ENCODE data around the gene TP53.

TP53 gene

DNA sequence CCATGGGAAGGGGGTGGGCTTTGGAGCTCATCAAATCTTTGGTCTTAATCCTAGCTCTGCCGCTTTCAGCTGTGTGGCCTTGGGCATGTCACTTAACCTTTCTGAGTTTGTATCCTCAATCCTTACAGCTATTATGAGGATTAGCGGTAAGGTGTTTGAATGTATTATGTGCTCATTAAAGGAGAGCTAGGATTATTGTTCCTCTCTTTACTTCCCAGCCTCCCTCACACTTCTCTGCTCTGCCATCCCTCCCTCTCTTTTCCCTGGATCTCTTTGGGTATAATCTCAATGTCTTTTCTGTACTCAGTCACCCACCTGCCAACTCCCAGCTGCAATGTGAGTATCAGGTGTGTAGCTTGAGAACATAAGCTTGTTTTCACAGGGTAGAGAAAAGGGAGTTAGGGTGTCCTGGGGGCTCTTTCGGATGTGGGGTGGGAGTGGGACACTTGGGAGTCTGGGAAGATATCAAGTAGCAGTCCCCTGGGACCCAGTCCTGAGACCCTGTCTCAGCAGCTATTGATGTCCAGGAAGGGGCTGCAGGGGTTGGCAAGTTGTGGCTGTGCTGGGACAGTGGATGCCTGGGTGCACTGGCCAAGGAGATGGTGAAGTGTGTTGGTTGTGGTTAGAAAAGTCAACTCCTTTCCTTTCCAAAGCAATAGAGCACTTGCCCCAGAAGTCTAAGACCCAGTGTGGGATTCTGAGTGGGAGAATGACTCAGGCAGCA is 19.5 kb upstream of the TP53 start:
- no peak for DNase-seq

DNA sequence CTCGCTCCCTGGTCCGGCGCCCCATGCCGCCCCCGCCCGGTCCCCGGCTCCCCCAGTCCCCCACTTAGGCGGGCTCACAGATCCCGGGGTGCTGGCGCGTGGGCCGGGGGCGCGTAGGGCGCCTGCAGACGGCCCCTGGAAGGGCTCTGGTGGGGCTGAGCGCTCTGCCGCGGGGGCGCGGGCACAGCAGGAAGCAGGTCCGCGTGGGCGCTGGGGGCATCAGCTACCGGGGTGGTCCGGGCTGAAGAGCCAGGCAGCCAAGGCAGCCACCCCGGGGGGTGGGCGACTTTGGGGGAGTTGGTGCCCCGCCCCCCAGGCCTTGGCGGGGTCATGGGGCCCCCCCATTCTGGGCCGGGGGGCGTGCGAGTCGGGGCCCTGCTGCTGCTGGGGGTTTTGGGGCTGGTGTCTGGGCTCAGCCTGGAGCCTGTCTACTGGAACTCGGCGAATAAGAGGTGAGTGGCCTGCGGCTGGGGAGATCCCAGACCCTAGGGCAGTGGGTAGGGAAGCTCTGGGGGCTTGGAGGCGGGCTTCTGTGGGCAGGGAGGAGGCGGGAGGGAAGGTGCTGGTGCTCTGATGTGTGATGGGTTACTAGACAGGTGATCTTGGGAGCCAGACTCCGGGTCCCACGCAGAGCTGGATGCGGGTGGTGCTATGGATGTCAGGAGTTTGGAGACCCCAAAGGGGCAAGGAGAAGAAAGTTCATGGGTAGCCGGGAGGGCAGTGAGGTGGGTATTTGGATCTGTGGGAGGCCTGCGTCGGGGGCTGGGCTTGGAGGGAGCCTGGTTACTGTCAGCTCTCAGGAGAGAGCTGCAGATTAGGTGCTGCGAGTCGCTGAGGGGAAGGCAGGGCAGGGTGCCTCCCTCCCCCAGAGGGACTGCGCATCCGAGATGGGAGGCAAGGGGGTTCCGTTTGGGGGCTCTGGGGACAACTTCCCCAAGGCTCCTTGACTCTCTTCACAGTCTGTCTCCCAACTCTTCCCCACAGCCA is 18.3 kb upstream of the TP53 start:
- no peak for DNase-seq

GRCh38 chr17:7704601-7705268 is 17.4 kb upstream of the TP53 start, which contains the start of gene EFNB3:
Gene EFNB3 (plus strand): TSS chr17:7705202. CDS start chr17:7705599, 397 bp downstream.
- DNase-seq: peak; percentile 25

DNA sequence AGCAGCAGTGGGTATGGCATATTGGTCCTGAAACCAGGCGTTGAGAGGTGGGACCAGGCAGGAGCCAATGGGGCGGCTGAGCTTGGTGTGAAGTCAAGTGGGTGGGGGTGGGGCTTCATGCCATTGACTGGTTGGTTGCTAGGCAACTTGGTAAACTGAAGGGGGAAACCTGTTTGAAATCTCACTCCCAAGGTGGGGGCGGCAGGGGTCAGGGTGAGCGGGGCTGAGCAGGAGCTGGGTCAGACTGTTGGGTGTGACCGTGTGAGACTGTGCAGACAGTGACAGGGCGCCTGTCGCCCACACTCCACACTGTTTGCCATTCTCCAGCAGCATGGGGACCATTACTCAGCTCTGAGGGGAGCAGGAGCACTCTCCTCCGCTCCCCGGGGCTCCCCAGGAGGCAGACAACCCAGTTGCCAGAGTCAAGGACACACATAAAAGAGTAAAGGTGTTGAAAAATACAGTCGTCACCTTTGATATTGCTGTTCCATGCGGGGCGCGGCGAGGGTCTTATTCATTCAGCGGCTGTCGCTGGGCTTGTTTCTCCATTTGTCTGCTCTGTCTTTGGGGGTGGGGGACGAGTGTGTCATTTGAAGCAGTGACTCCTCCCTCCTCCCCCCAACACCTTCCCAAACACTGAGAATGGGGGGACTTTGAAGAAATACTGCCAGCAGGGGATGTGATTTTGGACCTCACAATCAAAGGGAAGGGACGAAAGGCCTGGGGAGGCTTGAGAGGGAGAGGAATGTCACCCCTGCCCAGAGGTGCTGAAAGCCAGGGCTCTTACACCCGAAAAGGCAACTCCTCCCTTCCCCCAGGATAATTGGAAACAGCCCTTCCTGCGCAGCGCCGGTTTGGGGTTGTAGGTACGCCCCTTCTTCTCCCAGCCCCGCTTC is 16.5 kb upstream of the TP53 start:
- DNase-seq: peak; percentile 53

DNA sequence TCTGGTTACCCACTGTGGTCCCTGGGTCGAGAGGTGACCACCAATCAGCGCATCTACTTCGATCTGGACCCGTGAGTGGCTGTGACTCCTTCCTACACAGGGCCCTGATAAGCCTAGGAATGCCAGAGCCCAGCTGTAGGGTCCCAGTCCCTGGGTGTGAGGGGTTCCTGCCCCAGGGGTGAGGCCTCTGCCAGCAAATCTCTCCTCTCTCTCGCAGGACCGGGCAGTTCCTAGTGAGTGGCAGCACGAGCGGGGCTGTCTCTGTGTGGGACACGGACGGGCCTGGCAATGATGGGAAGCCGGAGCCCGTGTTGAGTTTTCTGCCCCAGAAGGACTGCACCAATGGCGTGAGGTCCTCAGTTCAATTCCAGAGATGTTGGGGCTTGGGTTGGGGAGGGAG is 15.5 kb upstream of the TP53 start:
- DNase-seq: no peak

DNA sequence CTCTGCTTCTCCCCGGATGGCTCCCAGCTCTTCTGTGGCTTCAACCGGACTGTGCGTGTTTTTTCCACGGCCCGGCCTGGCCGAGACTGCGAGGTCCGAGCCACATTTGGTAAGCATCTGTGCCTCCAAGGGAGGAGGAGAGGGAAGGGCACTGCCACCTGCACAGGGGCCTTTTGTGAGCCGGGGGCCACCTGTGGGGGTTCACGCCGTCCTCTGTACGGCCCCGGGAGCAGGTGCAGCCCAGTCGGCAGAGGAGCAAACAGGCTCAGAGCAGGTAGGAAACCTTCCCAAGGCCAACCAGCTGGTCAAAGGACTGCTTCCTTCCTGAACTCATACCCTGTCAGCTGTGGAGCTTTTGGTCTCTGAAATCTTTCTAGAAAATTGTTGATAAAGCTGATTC is 14.4 kb upstream of the TP53 start:
- no peak for DNase-seq

GRCh38 chr17:7700510-7700909 is 13.2 kb upstream of the TP53 start:
- DNase-seq: no peak

DNA sequence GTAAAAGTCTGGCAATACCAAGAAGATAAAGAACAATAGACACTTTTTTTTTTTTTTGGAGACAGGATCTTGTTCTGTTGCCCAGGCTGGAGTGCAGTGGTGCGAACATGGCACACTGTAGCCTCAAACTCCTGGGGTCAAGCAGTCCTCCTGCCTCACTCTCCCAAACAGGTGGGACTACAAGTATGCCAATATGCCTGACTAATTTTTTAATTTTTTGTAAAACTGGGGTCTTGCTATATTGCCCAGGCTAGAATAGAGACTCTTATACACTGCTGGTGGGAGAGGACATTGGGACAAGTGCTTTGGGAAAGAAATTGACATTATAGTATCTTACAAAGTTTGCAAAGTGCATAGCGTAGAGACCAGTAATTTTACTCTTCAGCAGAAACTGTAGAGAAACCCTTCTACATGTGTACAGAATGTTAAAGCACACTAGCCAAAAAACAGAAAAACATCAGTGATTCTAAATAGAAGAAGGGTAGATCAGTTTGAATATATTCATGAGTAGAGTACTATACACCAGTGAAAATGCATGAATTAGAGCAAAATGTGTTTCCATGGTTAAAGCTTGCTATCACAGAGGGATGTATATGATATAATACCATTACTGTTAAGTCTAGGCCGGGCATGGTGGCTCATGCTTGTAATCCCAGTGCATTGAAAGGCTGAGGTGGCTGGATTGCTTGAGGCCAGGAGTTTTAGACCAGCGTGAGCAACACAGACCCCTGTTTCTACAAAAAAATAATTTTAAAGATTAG is 10.7 kb upstream of the TP53 start:
- DNase-seq: no peak

GRCh38 chr17:7695586-7695985 is 8.3 kb upstream of the TP53 start:
- no peak for DNase-seq

GRCh38 chr17:7688808-7689316 is 1.6 kb upstream of the TP53 start:
- no peak for DNase-seq

DNA sequence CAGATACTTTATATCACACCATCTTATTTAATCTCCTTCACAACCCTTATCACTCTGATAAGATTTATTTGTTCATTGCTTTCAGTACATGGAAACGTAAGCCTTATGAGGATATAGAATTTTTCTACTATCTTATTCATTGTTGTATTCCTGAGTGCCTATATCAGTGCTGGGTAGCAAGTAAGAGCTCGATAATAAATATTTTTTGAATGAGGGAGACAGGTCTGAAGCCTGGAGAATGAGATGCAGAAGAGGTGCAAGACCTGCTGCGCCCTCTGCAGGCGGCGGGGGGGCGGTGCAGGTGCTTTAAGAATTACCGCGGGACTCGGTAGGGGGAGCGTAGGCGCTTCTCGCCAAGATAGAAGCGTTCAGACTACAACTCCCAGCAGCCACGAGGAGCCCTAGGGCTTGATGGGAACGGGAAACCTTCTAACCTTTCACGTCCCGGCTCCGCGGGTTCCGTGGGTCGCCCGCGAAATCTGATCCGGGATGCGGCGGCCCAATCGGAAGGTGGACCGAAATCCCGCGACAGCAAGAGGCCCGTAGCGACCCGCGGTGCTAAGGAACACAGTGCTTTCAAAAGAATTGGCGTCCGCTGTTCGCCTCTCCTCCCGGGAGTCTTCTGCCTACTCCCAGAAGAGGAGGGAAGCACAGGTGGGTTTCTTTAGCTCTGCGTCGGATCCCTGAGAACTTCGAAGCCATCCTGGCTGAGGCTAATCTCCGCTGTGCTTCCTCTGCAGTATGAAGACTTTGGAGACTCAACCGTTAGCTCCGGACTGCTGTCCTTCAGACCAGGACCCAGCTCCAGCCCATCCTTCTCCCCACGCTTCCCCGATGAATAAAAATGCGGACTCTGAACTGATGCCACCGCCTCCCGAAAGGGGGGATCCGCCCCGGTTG is 868 bp upstream of the TP53 start, which contains the start of gene WRAP53:
Gene WRAP53 (plus strand): TSS at position 570 of the 900 bp plus-strand sequence. CDS start 172 bp downstream, at position 742.
- peak; percentile 83 for DNase-seq

- peak; percentile 64 for DNase-seq
These were observed 843 bp downstream of the TP53 start for GRCh38 chr17:7686222-7687071.

- peak; percentile 80 for DNase-seq
These were observed 1.6 kb downstream of the TP53 start for GRCh38 chr17:7685533-7686221.

- DNase-seq: no peak
These were observed 2.3 kb downstream of the TP53 start for GRCh38 chr17:7684851-7685532.

DNA sequence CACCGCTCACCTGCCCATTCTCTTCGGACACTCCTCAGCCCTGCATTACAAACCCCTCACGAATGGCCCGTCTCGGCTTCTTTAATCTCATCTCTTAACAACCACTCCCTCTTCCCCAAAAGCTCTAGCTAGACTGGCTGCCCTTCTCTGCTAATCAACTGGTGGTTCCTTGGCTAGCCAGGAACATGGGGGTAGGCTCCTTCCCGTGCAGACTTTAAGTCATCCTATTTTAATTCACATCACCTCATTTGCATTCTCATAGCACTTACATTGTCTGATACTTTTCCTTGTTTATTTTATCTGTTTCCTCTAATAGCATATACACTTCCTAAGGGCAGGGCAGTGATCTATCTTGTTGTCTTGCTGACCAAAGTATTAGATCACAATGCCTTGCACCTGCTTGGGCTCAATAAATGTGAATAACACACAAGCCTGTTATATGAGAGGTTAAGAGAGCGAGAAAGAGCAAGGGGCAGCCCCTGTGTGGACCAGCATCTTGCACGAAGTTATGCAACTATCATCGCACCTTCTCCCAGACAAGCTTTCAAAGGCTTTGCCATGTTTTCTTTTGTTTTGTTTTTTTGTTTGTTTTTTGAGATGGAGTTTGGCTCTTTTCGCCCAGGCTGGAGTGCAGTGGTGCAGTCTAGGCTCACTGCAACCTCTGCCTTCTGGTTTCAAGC is 9.8 kb downstream of the TP53 start:
- no peak for DNase-seq

DNA sequence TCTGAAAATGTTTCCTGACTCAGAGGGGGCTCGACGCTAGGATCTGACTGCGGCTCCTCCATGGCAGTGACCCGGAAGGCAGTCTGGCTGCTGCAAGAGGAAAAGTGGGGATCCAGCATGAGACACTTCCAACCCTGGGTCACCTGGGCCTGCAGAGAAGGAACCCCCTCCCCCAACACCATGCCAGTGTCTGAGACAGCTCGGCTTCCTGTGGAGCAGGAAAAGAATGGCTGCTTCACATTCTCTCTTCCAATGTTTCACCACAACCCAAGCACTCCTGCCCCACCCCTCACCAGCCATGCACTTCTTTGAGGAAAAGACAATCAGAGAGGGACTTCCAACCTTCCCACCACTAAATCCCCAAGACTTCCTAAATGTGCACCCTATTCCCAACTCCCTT is 10.8 kb downstream of the TP53 start:
- no peak for DNase-seq

DNA sequence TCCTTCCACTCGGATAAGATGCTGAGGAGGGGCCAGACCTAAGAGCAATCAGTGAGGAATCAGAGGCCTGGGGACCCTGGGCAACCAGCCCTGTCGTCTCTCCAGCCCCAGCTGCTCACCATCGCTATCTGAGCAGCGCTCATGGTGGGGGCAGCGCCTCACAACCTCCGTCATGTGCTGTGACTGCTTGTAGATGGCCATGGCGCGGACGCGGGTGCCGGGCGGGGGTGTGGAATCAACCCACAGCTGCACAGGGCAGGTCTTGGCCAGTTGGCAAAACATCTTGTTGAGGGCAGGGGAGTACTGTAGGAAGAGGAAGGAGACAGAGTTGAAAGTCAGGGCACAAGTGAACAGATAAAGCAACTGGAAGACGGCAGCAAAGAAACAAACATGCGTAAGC is 12.4 kb downstream of the TP53 start:
- DNase-seq: no peak

All from COR-L47 (cell line).